ENCODE data around the gene ZBTB3. TPM values are rescaled to one million over a fixed set of nuclear protein-coding genes. Genes with fewer than 3 reads are reported as not detected.
A peak's percentile ranks its signal among the peaks of the same experiment; 100 is the strongest.

The ZBTB3 gene
- total RNA-seq, 1 experiment from 2014 or later, result 12.0 TPM

DNA sequence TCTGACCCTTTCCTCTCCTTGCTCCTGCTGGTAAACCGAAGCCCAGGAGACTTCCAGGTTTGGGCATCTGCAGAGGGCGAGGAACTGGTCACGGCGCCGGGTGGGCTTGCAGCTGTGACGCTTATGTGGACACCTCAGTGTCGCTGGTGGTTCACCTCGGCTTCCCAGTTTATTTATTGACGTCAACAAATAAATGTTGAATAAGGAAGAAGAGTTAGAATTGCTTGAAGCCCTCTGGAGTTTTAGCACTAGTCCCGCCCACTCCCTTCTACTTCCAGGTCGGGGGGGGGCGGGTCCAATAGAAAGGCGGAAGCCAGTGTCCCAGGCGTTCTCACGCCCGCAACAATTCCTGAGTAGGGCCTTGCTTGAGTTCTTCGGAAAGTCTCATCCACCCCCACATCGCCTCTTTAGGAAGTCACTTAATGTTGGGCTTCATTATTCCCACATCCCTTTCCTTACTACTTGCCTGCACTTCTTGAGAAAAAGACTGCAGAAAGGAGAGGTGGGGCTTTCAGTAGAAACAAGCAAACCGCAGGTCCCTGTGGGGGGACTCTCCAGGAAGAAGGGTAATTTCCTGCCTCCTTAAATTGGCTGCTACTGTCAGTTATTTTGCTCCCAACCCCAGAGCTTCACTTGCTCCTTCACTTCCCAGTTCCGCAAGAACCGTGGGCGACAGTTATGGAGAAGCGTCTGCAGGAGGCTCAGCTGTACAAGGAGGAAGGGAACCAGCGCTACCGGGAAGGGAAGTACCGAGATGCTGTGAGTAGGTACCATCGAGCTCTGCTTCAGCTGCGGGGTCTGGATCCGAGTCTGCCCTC, 25.6 kb downstream of the ZBTB3 start, which contains the start of gene TTC9C:
Gene TTC9C (plus strand): TSS at position 316 of the 818 bp plus-strand sequence. CDS start 363 bp downstream, at position 679.
- no peaks in the 10 kb centered on the region for H3K9me3 ChIP-seq (ENCODE audit: low read depth, low read length, poor library complexity, severe bottlenecking)
- H3K27me3 ChIP-seq (replicated peaks; ENCODE audit: insufficient read depth, low read depth, low read length, poor library complexity), result no peaks in the 10 kb centered on the region
- peak; percentile 98 for DNase-seq (ENCODE audit: low spot score)
- BruUV-seq (replicated peaks), result TSS peak; percentile 75
- ChIA-PET POLR2A (ENCODE audit: low non-redundant PET) (no interaction called here), CTCF (interaction anchor here (0.6 kb wide), 1 partner anchor 8 kb away, joined by 3 read pairs; no protein-coding TSS in a partner anchor)
- H3K4me3 ChIP-seq (ENCODE audit: low read depth, low read length, poor library complexity, severe bottlenecking), result peak within 1 kb of the TSS; percentile 86
- peaks cover 11% of the 10 kb centered on the region for H3K4me1 ChIP-seq (ENCODE audit: insufficient read depth, low read length, poor library complexity, severe bottlenecking)
- intact Hi-C loops (cut with micrococcal nuclease; ENCODE audit: unreplicated experiment), result loop anchor here (1.0 to 5.0 kb wide), 3 partner anchors 44 to 902 kb away; partner anchors contain the start of gene TAF6L
- no peak for TF ChIP-seq CTCF (conservative IDR thresholded peaks at IDR 0.05; ENCODE audit: low read depth, low read length)
- TF ChIP-seq EZH2 (IDR thresholded peaks at IDR 0.05; ENCODE audit: borderline replicate concordance, low read depth, low read length, poor library complexity, severe bottlenecking), result no peak
- peaks cover 25% of the 10 kb centered on the region for H3K36me3 ChIP-seq (ENCODE audit: insufficient read depth, low read length, poor library complexity, severe bottlenecking)
- peak within 1 kb of the TSS; percentile 98 for H3K27ac ChIP-seq (ENCODE audit: low read depth, low read length, poor library complexity, severe bottlenecking)

GRCh38 chr11:62727872-62728170, 26.1 kb downstream of the ZBTB3 start:
- no peaks in the 10 kb centered on the region for H3K9me3 ChIP-seq (ENCODE audit: low read depth, low read length, poor library complexity, severe bottlenecking)
- POLR2A ChIA-PET (ENCODE audit: low non-redundant PET), result interaction anchor here (0.6 to 1.4 kb wide), 9 partner anchors 9 to 136 kb away, joined by 3 to 12 read pairs (median 5); partner anchors contain the start of genes C11orf98, CSKMT, STX5 and TUT1
- peaks cover 11% of the 10 kb centered on the region for H3K4me1 ChIP-seq (ENCODE audit: insufficient read depth, low read length, poor library complexity, severe bottlenecking)
- peak overlapping the region; percentile 98 for H3K27ac ChIP-seq (ENCODE audit: low read depth, low read length, poor library complexity, severe bottlenecking)
- H3K36me3 ChIP-seq (ENCODE audit: insufficient read depth, low read length, poor library complexity, severe bottlenecking), result peaks cover 25% of the 10 kb centered on the region
- no TSS peak for BruUV-seq (replicated peaks)
- peak overlapping the region; percentile 86 for H3K4me3 ChIP-seq (ENCODE audit: low read depth, low read length, poor library complexity, severe bottlenecking)
- peak; percentile 100 for DNase-seq (ENCODE audit: low spot score)
- CTCF ChIA-PET, result interaction anchor here (0.5 to 1.5 kb wide), 2 partner anchors 130 to 304 kb away, joined by 4 to 6 read pairs; no protein-coding TSS in a partner anchor
- H3K27me3 ChIP-seq (replicated peaks; ENCODE audit: insufficient read depth, low read depth, low read length, poor library complexity), result no peaks in the 10 kb centered on the region
- no peak for TF ChIP-seq CTCF (conservative IDR thresholded peaks at IDR 0.05; ENCODE audit: low read depth, low read length)
- TF ChIP-seq EZH2 (IDR thresholded peaks at IDR 0.05; ENCODE audit: borderline replicate concordance, low read depth, low read length, poor library complexity, severe bottlenecking), result no peak
- intact Hi-C loops (cut with micrococcal nuclease; ENCODE audit: unreplicated experiment), result loop anchor here (1.0 to 5.0 kb wide), 3 partner anchors 44 to 901 kb away; partner anchors contain the start of gene TAF6L

DNA sequence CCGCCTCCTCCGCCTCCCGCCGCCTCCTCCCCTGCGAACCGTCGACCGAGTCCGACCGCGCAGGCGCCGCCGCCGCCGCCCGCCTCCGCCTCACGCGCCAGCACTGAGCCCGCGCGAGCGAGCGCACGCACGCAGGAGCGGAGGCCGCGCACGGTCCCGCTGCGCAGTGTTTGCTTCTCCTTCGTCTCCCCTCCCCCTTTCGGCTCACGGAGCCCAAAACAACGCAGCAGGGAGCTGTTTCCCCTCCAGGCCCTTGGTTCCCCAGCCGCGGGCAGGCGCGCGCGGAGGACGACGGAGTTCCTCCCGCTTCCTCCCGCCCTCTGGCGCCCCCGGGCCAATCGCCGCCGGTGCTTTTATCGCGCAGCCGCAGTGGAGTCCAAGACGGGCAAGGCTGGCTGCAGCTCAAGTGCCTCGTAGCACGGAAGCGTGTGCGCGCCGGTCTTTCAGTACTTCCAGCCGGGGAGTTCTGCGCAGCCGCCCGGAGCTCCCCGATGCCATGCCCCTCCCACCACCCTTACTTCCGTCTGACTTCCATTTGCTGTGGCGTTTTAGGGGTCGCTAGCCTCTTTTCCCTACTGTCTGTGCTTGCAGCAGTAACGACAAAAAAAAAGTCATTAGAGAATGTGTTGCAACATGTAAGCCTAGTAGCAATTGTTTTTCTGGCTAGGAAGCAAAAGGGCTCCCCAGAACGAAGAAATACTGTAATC, 26.6 kb downstream of the ZBTB3 start, which contains the start of gene HNRNPUL2:
Gene HNRNPUL2 (minus strand): TSS at position 293 of the 707 bp plus-strand sequence. CDS start 301 bp downstream, outside the sequence.
- H3K9me3 ChIP-seq (ENCODE audit: low read depth, low read length, poor library complexity, severe bottlenecking), result no peaks in the 10 kb centered on the region
- peak; percentile 100 for DNase-seq (ENCODE audit: low spot score)
- POLR2A ChIA-PET (ENCODE audit: low non-redundant PET), result interaction anchor here (0.6 to 1.4 kb wide), 12 partner anchors 9 to 136 kb away, joined by 3 to 12 read pairs (median 5); partner anchors contain the start of genes C11orf98, CSKMT, STX5 and TUT1
- peak within 1 kb of the TSS; percentile 98 for H3K27ac ChIP-seq (ENCODE audit: low read depth, low read length, poor library complexity, severe bottlenecking)
- peaks cover 11% of the 10 kb centered on the region for H3K4me1 ChIP-seq (ENCODE audit: insufficient read depth, low read length, poor library complexity, severe bottlenecking)
- intact Hi-C loops (cut with micrococcal nuclease; ENCODE audit: unreplicated experiment), result loop anchor here (5.0 kb wide), 1 partner anchor 45 kb away; the partner anchor contains the start of gene TAF6L
- TF ChIP-seq EZH2 (IDR thresholded peaks at IDR 0.05; ENCODE audit: borderline replicate concordance, low read depth, low read length, poor library complexity, severe bottlenecking) (no peak), CTCF (conservative IDR thresholded peaks at IDR 0.05; ENCODE audit: low read depth, low read length) (no peak)
- CTCF ChIA-PET, result interaction anchor here (0.5 to 1.5 kb wide), 2 partner anchors 130 to 303 kb away, joined by 4 to 6 read pairs; no protein-coding TSS in a partner anchor
- H3K36me3 ChIP-seq (ENCODE audit: insufficient read depth, low read length, poor library complexity, severe bottlenecking), result peaks cover 29% of the 10 kb centered on the region
- no peaks in the 10 kb centered on the region for H3K27me3 ChIP-seq (replicated peaks; ENCODE audit: insufficient read depth, low read depth, low read length, poor library complexity)
- BruUV-seq (replicated peaks), result no TSS peak
- H3K4me3 ChIP-seq (ENCODE audit: low read depth, low read length, poor library complexity, severe bottlenecking), result peak within 1 kb of the TSS; percentile 86

Measured in A673 (cell line).